WTC11 (cell line): ENCODE results near the gene ZFP69B.

ENCODE experiments used
- CREB1 ChIP-seq: sonication (generic); formaldehyde crosslinking; IDR thresholded peaks from 2 replicates; pipeline ENCODE4 v1.8.0; 2023; ENCODE audit warnings: mild to moderate bottlenecking, missing genetic modification reagents
- FOXK1 ChIP-seq: sonication (generic); formaldehyde crosslinking; IDR thresholded peaks from 2 replicates; pipeline ENCODE4 v1.8.0; 2022; ENCODE audit warnings: mild to moderate bottlenecking, moderate library complexity, missing genetic modification reagents
- TF ChIP-seq, protein P1 (sequence below): fragments of 200-600 bp; IDR thresholded peaks from 2 replicates; pipeline ENCODE4 v1.8.0; 2022; ENCODE audit warnings: antibody characterized with exemption

- TF ChIP-seq, protein P1, sequence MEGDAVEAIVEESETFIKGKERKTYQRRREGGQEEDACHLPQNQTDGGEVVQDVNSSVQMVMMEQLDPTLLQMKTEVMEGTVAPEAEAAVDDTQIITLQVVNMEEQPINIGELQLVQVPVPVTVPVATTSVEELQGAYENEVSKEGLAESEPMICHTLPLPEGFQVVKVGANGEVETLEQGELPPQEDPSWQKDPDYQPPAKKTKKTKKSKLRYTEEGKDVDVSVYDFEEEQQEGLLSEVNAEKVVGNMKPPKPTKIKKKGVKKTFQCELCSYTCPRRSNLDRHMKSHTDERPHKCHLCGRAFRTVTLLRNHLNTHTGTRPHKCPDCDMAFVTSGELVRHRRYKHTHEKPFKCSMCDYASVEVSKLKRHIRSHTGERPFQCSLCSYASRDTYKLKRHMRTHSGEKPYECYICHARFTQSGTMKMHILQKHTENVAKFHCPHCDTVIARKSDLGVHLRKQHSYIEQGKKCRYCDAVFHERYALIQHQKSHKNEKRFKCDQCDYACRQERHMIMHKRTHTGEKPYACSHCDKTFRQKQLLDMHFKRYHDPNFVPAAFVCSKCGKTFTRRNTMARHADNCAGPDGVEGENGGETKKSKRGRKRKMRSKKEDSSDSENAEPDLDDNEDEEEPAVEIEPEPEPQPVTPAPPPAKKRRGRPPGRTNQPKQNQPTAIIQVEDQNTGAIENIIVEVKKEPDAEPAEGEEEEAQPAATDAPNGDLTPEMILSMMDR, result no peak
- TF ChIP-seq FOXK1 (no peak), CREB1 (CRISPR knock-in tag) (no peak)
Measured at GRCh38 chr1:40414331-40414730, 35.9 kb upstream of the ZFP69B start.
